H1 (cell line): ENCODE measurements around the gene UBE2B. TPM values are rescaled to one million over a fixed set of nuclear protein-coding genes. Genes with fewer than 3 reads are reported as not detected.

ENCODE experiments used
- CTCF ChIA-PET: fragments of 300-600 bp; sonication (Branson Sonifier 250); formaldehyde crosslinking; loops from one replicate; lab custom pipeline; 2021; ENCODE audit not compliant: partially characterized antibody; lab: Charles Lee
- POLR2A ChIA-PET: fragments of 300-600 bp; sonication (Branson Sonifier 250); formaldehyde crosslinking; loops from one replicate; lab custom pipeline; 2021; ENCODE audit warnings: inconsistent platforms; ENCODE audit not compliant: partially characterized antibody; lab: Charles Lee
- DNase-seq, 2 experiments: peaks; one replicate each; pipeline versions ENCODE4 v3.0.0 to v3.0.0-alpha.2; 2010 to 2022; ENCODE audit warnings: low spot score in 2 of 2, low read depth in 1 of 2, mixed read lengths in 1 of 2
- FAIRE-seq: peaks from 2 replicates; lab custom pipeline; 2011; peaks lifted over from hg19 to GRCh38; lab: Jason Lieb, UNC
- H2AFZ ChIP-seq: 2 replicates; pipeline ENCODE4 v1.8.1; 2012; ENCODE audit warnings: low read length, inconsistent platforms
- H2AK5ac ChIP-seq: 2 replicates; pipeline ENCODE4 v1.6.1; 2013; ENCODE audit warnings: low read depth, low read length
- H2BK120ac ChIP-seq: replicated peaks from 2 replicates; pipeline ENCODE3; 2013; ENCODE audit warnings: low read depth, low read length, inconsistent platforms
- H2BK12ac ChIP-seq: 2 replicates; pipeline ENCODE4 v1.6.1; 2013; ENCODE audit warnings: low read depth, low read length
- H2BK15ac ChIP-seq: 2 replicates; pipeline ENCODE4 v1.6.1; 2013; ENCODE audit warnings: low read length
- H2BK20ac ChIP-seq: 2 replicates; pipeline ENCODE4 v1.6.1; 2013; ENCODE audit warnings: low read length
- H2BK5ac ChIP-seq: 2 replicates; pipeline ENCODE4 v1.6.1; 2013; ENCODE audit warnings: low read depth, low read length
- H3K14ac ChIP-seq: 2 replicates; pipeline ENCODE4 v1.6.1; 2013; ENCODE audit warnings: inconsistent platforms; ENCODE audit not compliant: insufficient read length
- H3K18ac ChIP-seq: 2 replicates; pipeline ENCODE4 v1.6.1; 2013; ENCODE audit warnings: low read length; ENCODE audit errors: extremely low read depth
- H3K23ac ChIP-seq: 2 replicates; pipeline ENCODE4 v1.6.1; 2013; ENCODE audit warnings: inconsistent platforms; ENCODE audit not compliant: insufficient read length
- H3K23me2 ChIP-seq: 2 replicates; pipeline ENCODE4 v1.6.1; 2013; ENCODE audit warnings: low read depth, low read length
- H3K27ac ChIP-seq: 2 replicates; pipeline ENCODE4 v1.6.1; 2011; ENCODE audit warnings: low read depth, low read length, inconsistent platforms
- H3K27me3 ChIP-seq, 4 experiments: replicated peaks in 1 of 4; 1 replicate in 1 of 4; 2 replicates in 3 of 4; pipeline versions ENCODE4 v1.6.1 to v1.8.1; 2011 to 2013; ENCODE audit warnings: low read length in 3 of 4, mild to moderate bottlenecking in 3 of 4, inconsistent platforms in 2 of 4, mixed read lengths in 2 of 4, moderate library complexity in 1 of 4; ENCODE audit not compliant: control insufficient read depth in 3 of 4, insufficient read depth in 3 of 4; ENCODE audit errors: extremely low read depth in 1 of 4
- H3K36me3 ChIP-seq, 4 experiments: 2 replicates each; pipeline versions ENCODE4 v1.6.1 to v1.8.1; 2011 to 2013; ENCODE audit warnings: mild to moderate bottlenecking in 4 of 4, low read length in 3 of 4, moderate library complexity in 2 of 4, control low read depth in 1 of 4, inconsistent platforms in 1 of 4; ENCODE audit not compliant: insufficient read depth in 4 of 4, control insufficient read depth in 2 of 4
- H3K4ac ChIP-seq: replicated peaks from 2 replicates; pipeline ENCODE3; 2013; ENCODE audit warnings: low read length, low read depth, mixed read lengths, inconsistent platforms; ENCODE audit not compliant: insufficient read length
- H3K4me1 ChIP-seq, 4 experiments: replicated peaks in 1 of 4; 1 replicate in 1 of 4; 2 replicates in 3 of 4; pipeline versions ENCODE4 v1.6.1 to v1.8.1; 2011 to 2013; ENCODE audit warnings: low read length in 3 of 4, inconsistent platforms in 2 of 4, mixed read lengths in 1 of 4; ENCODE audit not compliant: insufficient read depth in 4 of 4, control insufficient read depth in 3 of 4
- H3K4me2 ChIP-seq, 2 experiments: 2 replicates each; pipeline versions ENCODE4 v1.6.1 to v1.8.1; 2011 to 2013; ENCODE audit warnings: low read depth in 2 of 2, low read length in 2 of 2, control low read depth in 1 of 2, inconsistent platforms in 1 of 2, mild to moderate bottlenecking in 1 of 2; ENCODE audit not compliant: insufficient read depth in 1 of 2
- H3K4me3 ChIP-seq, 4 experiments: fragments of 200-600, 300-600 bp in 1 of 4; sonication (generic), shearing (Covaris generic), sonication (Bioruptor Twin) in 1 of 4; 2 replicates each; pipeline versions ENCODE4 v1.5.1 to v1.8.1; 2011 to 2016; ENCODE audit warnings: low read length in 4 of 4, low read depth in 3 of 4, control low read depth in 2 of 4, inconsistent platforms in 2 of 4, mild to moderate bottlenecking in 2 of 4, mixed read lengths in 1 of 4, moderate library complexity in 1 of 4; ENCODE audit not compliant: insufficient read depth in 2 of 4; ENCODE audit errors: extremely low read depth in 1 of 4
- H3K56ac ChIP-seq: replicated peaks from 2 replicates; pipeline ENCODE3; 2013; ENCODE audit warnings: low read depth, mild to moderate bottlenecking, mixed read lengths, low read length, inconsistent platforms; ENCODE audit not compliant: insufficient read length
- H3K79me1 ChIP-seq: 2 replicates; pipeline ENCODE4 v1.6.1; 2013; ENCODE audit warnings: low read depth, low read length, control low read depth
- H3K79me2 ChIP-seq, 2 experiments: 2 replicates each; pipeline versions ENCODE4 v1.6.1 to v1.8.1; 2012 to 2013; ENCODE audit warnings: low read length in 2 of 2, mild to moderate bottlenecking in 2 of 2, inconsistent platforms in 1 of 2; ENCODE audit not compliant: insufficient read depth in 2 of 2, control insufficient read depth in 1 of 2
- H3K9ac ChIP-seq, 4 experiments: replicated peaks in 1 of 4; 1 replicate in 1 of 4; 2 replicates in 3 of 4; pipeline versions ENCODE4 v1.6.1 to v1.8.1; 2011 to 2013; ENCODE audit warnings: low read depth in 3 of 4, low read length in 3 of 4, control low read depth in 2 of 4, mild to moderate bottlenecking in 2 of 4, moderate library complexity in 2 of 4, inconsistent platforms in 1 of 4; ENCODE audit errors: extremely low read depth in 1 of 4
- H3K9me3 ChIP-seq, 2 experiments: 2 replicates each; pipeline versions ENCODE4 v1.6.1 to v1.8.1; 2012 to 2013; ENCODE audit warnings: mild to moderate bottlenecking in 2 of 2, moderate library complexity in 2 of 2, control low read depth in 1 of 2, inconsistent platforms in 1 of 2, low read depth in 1 of 2, low read length in 1 of 2, mixed read lengths in 1 of 2; ENCODE audit not compliant: insufficient read depth in 2 of 2
- H4K20me1 ChIP-seq, 2 experiments: replicated peaks in 1 of 2; 2 replicates each; pipeline versions ENCODE3 to v1.8.1; 2011 to 2013; ENCODE audit warnings: inconsistent platforms in 2 of 2, low read length in 2 of 2, mild to moderate bottlenecking in 1 of 2; ENCODE audit not compliant: insufficient read depth in 2 of 2, control insufficient read depth in 1 of 2
- H4K5ac ChIP-seq: 2 replicates; pipeline ENCODE4 v1.6.1; 2013; ENCODE audit warnings: low read length, low read depth, mixed read lengths, inconsistent platforms; ENCODE audit not compliant: insufficient read length
- H4K8ac ChIP-seq: 2 replicates; pipeline ENCODE4 v1.8.0; 2013; ENCODE audit warnings: mild to moderate bottlenecking, moderate library complexity, low read length, inconsistent platforms; ENCODE audit not compliant: insufficient read depth; ENCODE audit errors: extremely low read depth
- H4K91ac ChIP-seq: replicated peaks from 2 replicates; pipeline ENCODE3; 2013; ENCODE audit warnings: low read length, mixed read lengths, inconsistent platforms; ENCODE audit not compliant: insufficient read length
- BACH1 ChIP-seq: IDR thresholded peaks from 2 replicates; pipeline ENCODE4 v1.6.1; 2012; ENCODE audit warnings: low read length, improper control_type of control experiment
- CBX8 ChIP-seq: fragments of 300-800, 300-1000 bp; sonication (generic); IDR thresholded peaks from 2 replicates; pipeline ENCODE4 v1.7.1; 2016; ENCODE audit warnings: low read depth, low read length, borderline replicate concordance
- CTBP2 ChIP-seq: IDR thresholded peaks from 2 replicates; pipeline ENCODE4 v1.7.0; 2011; ENCODE audit warnings: borderline replicate concordance, mild to moderate bottlenecking, moderate library complexity, mixed read lengths, low read length; ENCODE audit not compliant: insufficient read depth, insufficient read length
- EZH2 ChIP-seq: fragments of 200-600 bp; sonication (generic); IDR thresholded peaks from 2 replicates; pipeline ENCODE4 v1.7.1; 2012; ENCODE audit warnings: low read depth, mild to moderate bottlenecking, moderate library complexity, low read length, inconsistent platforms; ENCODE audit not compliant: severe bottlenecking
- MAX ChIP-seq: IDR thresholded peaks from 2 replicates; pipeline ENCODE4 v1.6.1; 2012; ENCODE audit warnings: inconsistent platforms
- RNF2 ChIP-seq: fragments of 200-900, 300-1000 bp; sonication (generic); IDR thresholded peaks from 2 replicates; pipeline ENCODE4 v1.7.1; 2016; ENCODE audit warnings: borderline replicate concordance, low read depth, mild to moderate bottlenecking, antibody characterized with exemption, low read length; ENCODE audit not compliant: poor library complexity, severe bottlenecking; ENCODE audit errors: missing control alignments
- SIX5 ChIP-seq: IDR thresholded peaks from 2 replicates; pipeline ENCODE4 v1.6.1; 2011; ENCODE audit warnings: mild to moderate bottlenecking, low read depth, low read length
- SP2 ChIP-seq: IDR thresholded peaks from 2 replicates; pipeline ENCODE4 v1.6.1; 2012; ENCODE audit warnings: mild to moderate bottlenecking, low read length, inconsistent platforms
- SP4 ChIP-seq: IDR thresholded peaks from 2 replicates; pipeline ENCODE4 v1.6.1; 2012; ENCODE audit warnings: low read length, inconsistent platforms
- SRF ChIP-seq: IDR thresholded peaks from 2 replicates; pipeline ENCODE4 v1.6.1; 2011; ENCODE audit warnings: mild to moderate bottlenecking, low read depth, low read length, moderate library complexity
- TEAD4 ChIP-seq: IDR thresholded peaks from 2 replicates; pipeline ENCODE4 v1.6.1; 2012; ENCODE audit warnings: low read depth, low read length, inconsistent platforms, mixed read lengths
- WGBS, 2 experiments: shearing (Covaris generic) in 1 of 2; methylation state at CpG; one replicate each; pipeline versions ENCODE4 v1.1.6 to v1.1.7; 2013 to 2015; ENCODE audit warnings: low lambda C conversion rate in 2 of 2, mixed read lengths in 2 of 2, inconsistent platforms in 1 of 2, low coverage in 1 of 2, missing lambda C conversion rate in 1 of 2; ENCODE audit not compliant: insufficient replicate concordance in 2 of 2, insufficient coverage in 1 of 2, insufficient read length in 1 of 2; ENCODE audit errors: extremely low coverage in 1 of 2, missing lambda C conversion rate in 1 of 2; 5-methylcytosine and 5-hydroxymethylcytosine counted together
- polyA plus RNA-seq, 7 experiments: library from polyadenylated mRNA; depleted of rRNA in 3 of 7; stranded (reverse) in 5 of 7; unstranded in 2 of 7; fragments of >200 nt in 5 of 7; fragments of 200-250 nt in 2 of 7; gene quantifications; 1 replicate in 5 of 7; 2 replicates in 1 of 7; 4 replicates in 1 of 7; pipeline versions ENCODE4 v1.2.1 to v1.2.3, GENCODE V29; 2011 to 2013; ENCODE audit warnings: missing spikeins in 2 of 7, mixed read lengths in 2 of 7
- total RNA-seq: library from RNA; stranded (reverse); fragmentation: NEBNext Ultra II Directional; extraction: Animal tissue kit (Norgen Biotek cat#: 25700); gene quantifications from 2 replicates; pipeline ENCODE4 v1.2.1, GENCODE V29; 2021

Gene UBE2B
- total and polyA plus RNA-seq, 2 of the 8 experiments (the other 6 are each of a cell fraction or from before 2014, with no cell fraction given) = 15.9 to 46.8 TPM

- no peak overlapping the region for H2BK120ac ChIP-seq
- H3K9me3 ChIP-seq = no peaks in the 10 kb centered on the region
- H2BK20ac ChIP-seq = peak overlapping the region; percentile 13; the same call in 1 of the 2 replicates
- DNase-seq = no peak
- no peak for FAIRE-seq
- peak overlapping the region; percentile 42; the same call in 1 of the 2 replicates for H4K8ac ChIP-seq
- H3K4me2 ChIP-seq = no peak overlapping the region
- no peak overlapping the region for H3K56ac ChIP-seq
- H3K4me3 ChIP-seq = no peak overlapping the region
- 0 out of 2 replicates have a peak overlapping the region, but pooled peaks have one; percentile 46 for H2BK15ac ChIP-seq
- no peak overlapping the region for H3K4ac ChIP-seq
- H3K79me2 ChIP-seq = peaks cover 0 to 5% of the 10 kb centered on the region in 2 experiments; a peak in 2 of 4 replicates
- H3K23ac ChIP-seq = no peak overlapping the region
- no peak overlapping the region for H3K9ac ChIP-seq
- H3K79me1 ChIP-seq = peaks cover 4% of the 10 kb centered on the region
- peak overlapping the region; percentile 44; the same call in 1 of the 2 replicates for H2BK12ac ChIP-seq
- ChIA-PET POLR2A (no interaction called here), CTCF (interaction anchor here (1.7 kb wide), 2 partner anchors 21 to 93 kb away, joined by 4 to 7 read pairs; partner anchors contain the start of gene CDKN2AIPNL)
- peak overlapping the region; percentile 15; the same call in 1 of the 2 replicates for H3K18ac ChIP-seq
- H3K23me2 ChIP-seq = peaks cover 2% of the 10 kb centered on the region; the same call in 1 of the 2 replicates
- H3K4me1 ChIP-seq = peaks cover 6 to 25% (median 14%) of the 10 kb centered on the region in 4 experiments; a peak in 6 of 7 replicates
- H3K27me3 ChIP-seq = peaks cover 0 to 1% (median 0%) of the 10 kb centered on the region in 4 experiments; a peak in 1 of 7 replicates
- peak overlapping the region; percentile 77; the same call in 1 of the 2 replicates for H2AK5ac ChIP-seq
- 77% methylated on average over 9 of the region's 14 CpGs; no CpG with 5 or more reads in 1 of the 2 experiments for WGBS, 2 experiments
- H4K20me1 ChIP-seq = no peaks in the 10 kb centered on the region
- peak overlapping the region; percentile 79 for H4K91ac ChIP-seq
- H3K27ac ChIP-seq = no peak overlapping the region
- H3K36me3 ChIP-seq = 0 out of 8 replicates have a peak, but pooled peaks cover 0 to 3% (median 0%) of the 10 kb centered on the region in 4 experiments
- H2AFZ ChIP-seq = no peak overlapping the region
- H4K5ac ChIP-seq = no peak overlapping the region
- peak overlapping the region; percentile 55; the same call in 1 of the 2 replicates for H2BK5ac ChIP-seq
- H3K14ac ChIP-seq = no peak overlapping the region
- TF ChIP-seq EZH2 (no peak), CBX8 (no peak), BACH1 (no peak), SRF (no peak), CTBP2 (no peak), SIX5 (no peak), TEAD4 (no peak), SP4 (no peak), SP2 (no peak), MAX (no peak), RNF2 (no peak)
These were observed 61.4 kb downstream of the UBE2B start for GRCh38 chr5:134432677-134433359.
